ENCODE results near the gene LMTK3.

DNA sequence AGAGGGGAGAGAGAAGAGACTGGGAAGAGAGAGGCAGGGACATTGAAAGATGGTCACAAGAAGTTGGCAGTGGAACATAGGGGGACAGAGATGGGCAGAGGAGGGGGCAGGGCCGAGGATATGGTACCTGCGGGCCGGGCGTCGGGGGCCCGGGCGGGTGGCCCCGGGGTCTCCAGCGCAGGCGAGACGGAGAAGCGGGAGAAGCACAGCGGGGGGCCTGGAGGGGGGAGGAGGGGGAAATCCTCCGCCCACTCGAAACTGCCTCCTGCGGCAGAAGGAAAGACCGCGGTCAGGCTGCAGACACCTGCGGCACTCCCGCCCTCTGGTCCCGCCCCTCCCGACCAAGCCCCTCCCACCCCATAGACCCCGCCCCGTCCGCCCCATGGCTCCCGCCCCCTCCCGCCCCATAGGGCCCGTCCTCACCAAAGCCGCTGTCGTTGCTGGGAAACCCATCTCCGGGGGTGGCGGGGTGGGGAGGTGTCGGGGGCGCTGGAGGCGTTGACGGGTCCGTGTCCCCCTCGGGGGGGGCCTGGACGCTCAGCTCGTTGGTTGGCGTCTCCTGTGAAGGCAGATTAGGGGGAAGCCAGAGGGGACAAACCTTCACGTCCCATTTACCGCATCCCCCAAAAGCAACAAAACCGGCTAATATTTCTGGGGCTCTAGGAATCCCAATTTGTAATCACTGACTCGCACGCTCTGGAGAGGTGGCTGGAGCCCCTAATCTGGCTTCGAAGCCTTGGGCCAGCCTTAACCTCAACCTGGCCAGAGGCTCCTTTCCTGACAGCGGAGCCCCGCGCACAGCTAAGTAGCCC, 20.4 kb downstream of the LMTK3 start:
- TF ChIP-seq, protein P1, sequence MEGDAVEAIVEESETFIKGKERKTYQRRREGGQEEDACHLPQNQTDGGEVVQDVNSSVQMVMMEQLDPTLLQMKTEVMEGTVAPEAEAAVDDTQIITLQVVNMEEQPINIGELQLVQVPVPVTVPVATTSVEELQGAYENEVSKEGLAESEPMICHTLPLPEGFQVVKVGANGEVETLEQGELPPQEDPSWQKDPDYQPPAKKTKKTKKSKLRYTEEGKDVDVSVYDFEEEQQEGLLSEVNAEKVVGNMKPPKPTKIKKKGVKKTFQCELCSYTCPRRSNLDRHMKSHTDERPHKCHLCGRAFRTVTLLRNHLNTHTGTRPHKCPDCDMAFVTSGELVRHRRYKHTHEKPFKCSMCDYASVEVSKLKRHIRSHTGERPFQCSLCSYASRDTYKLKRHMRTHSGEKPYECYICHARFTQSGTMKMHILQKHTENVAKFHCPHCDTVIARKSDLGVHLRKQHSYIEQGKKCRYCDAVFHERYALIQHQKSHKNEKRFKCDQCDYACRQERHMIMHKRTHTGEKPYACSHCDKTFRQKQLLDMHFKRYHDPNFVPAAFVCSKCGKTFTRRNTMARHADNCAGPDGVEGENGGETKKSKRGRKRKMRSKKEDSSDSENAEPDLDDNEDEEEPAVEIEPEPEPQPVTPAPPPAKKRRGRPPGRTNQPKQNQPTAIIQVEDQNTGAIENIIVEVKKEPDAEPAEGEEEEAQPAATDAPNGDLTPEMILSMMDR (conservative IDR thresholded peaks at IDR 0.05 in 1 of 2, IDR thresholded peaks at IDR 0.05 in 1 of 2; ENCODE audit: extremely low read depth in 1 of 2, insufficient read depth in 1 of 2, low read depth in 1 of 2, low read length in 2 of 2) = no peak
- no peak for TF ChIP-seq EZH2 (IDR thresholded peaks at IDR 0.05; ENCODE audit: borderline replicate concordance, low read length)

Data from mammary epithelial cell (primary cell).